Measurements from ENCODE around the gene FGF14. TPM values are rescaled to one million over a fixed set of nuclear protein-coding genes. Genes with fewer than 3 reads are reported as not detected.

FGF14 gene
- total RNA-seq, 3 donors from 2014 or later (not counting 1 experiment from before 2014, with no cell fraction given): not detected

DNA sequence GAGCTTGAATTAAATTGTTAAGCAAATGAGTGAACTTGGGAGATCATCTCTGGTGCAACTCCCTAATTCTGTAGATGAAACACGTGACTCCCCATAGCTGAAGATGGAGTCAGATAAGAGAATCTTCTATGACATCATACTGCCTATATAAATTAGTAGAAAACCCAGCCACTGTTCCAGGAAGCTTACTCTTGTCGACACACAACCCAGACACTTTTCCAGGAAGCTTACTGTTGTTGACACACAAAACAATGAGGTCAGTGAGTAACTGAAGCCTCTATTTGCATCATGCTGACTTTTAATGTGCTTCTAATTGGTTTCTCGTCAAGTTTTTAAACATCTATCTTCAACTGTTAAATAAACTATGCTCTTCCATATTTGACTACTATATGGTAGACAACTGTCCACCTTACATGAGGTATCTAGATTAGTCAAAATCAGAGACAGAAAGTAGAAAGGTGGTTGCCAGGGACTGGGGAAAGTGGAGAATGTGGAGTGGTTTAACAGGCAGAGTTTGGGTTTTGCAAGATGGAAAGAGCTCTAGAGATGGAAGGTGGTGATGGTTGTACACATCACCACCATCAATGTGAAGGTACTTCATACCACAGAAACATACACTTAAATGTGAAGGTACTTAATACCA, 168.2 kb downstream of the FGF14 start:
- no peak for ATAC-seq

GRCh38 chr13:102231479-102231878, 170.4 kb downstream of the FGF14 start:
- ATAC-seq: no peak
- intact Hi-C loops (cut with micrococcal nuclease): no loop called here
- no peaks in the 10 kb centered on the region for H3K36me3 ChIP-seq (ENCODE audit: control insufficient read depth, insufficient read depth, low read length)
- no peaks in the 10 kb centered on the region for H3K4me1 ChIP-seq (ENCODE audit: control insufficient read depth, insufficient read depth, low read length)
- no peak overlapping the region for H3K27ac Mint-ChIP-seq
- H3K9me3 ChIP-seq (ENCODE audit: control insufficient read depth, insufficient read depth, low read length): no peaks in the 10 kb centered on the region
- no peak overlapping the region for H3K4me3 Mint-ChIP-seq
- TF ChIP-seq, protein P1, sequence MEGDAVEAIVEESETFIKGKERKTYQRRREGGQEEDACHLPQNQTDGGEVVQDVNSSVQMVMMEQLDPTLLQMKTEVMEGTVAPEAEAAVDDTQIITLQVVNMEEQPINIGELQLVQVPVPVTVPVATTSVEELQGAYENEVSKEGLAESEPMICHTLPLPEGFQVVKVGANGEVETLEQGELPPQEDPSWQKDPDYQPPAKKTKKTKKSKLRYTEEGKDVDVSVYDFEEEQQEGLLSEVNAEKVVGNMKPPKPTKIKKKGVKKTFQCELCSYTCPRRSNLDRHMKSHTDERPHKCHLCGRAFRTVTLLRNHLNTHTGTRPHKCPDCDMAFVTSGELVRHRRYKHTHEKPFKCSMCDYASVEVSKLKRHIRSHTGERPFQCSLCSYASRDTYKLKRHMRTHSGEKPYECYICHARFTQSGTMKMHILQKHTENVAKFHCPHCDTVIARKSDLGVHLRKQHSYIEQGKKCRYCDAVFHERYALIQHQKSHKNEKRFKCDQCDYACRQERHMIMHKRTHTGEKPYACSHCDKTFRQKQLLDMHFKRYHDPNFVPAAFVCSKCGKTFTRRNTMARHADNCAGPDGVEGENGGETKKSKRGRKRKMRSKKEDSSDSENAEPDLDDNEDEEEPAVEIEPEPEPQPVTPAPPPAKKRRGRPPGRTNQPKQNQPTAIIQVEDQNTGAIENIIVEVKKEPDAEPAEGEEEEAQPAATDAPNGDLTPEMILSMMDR (IDR thresholded peaks at IDR 0.05): no peak
- H3K4me3 ChIP-seq (ENCODE audit: low read length): no peak overlapping the region
- no peaks in the 10 kb centered on the region for H3K27me3 ChIP-seq (ENCODE audit: control insufficient read depth, insufficient read depth, low read length)
- H3K27me3 Mint-ChIP-seq (ENCODE audit: low read depth in 2 of 2): no peaks in the 10 kb centered on the region
- 0% methylated on average over 1 of the region's 2 CpGs for WGBS (ENCODE audit: insufficient coverage)
- peaks cover 2 to 7% of the 10 kb centered on the region in 2 donors for H3K9me3 Mint-ChIP-seq
- DNase-seq: no peak
- H3K36me3 Mint-ChIP-seq: no peaks in the 10 kb centered on the region
- H3K27ac ChIP-seq (ENCODE audit: low read length): no peak overlapping the region
- H3K4me1 Mint-ChIP-seq: no peaks in the 10 kb centered on the region

More for the DNA sequence above, 168.2 kb downstream of the FGF14 start:
- Mint-ChIP-seq H3K4me3 (no peak overlapping the region), H3K9me3 (peaks cover 0 to 2% of the 10 kb centered on the region in 2 donors), H3K36me3 (no peaks in the 10 kb centered on the region), H3K4me1 (no peaks in the 10 kb centered on the region), H3K27me3 (ENCODE audit: low read depth in 2 of 2) (no peaks in the 10 kb centered on the region), H3K27ac (no peak overlapping the region)
- Histone ChIP-seq H3K27ac (ENCODE audit: low read length) (no peak overlapping the region), H3K4me3 (ENCODE audit: low read length) (no peak overlapping the region), H3K9me3 (ENCODE audit: control insufficient read depth, insufficient read depth, low read length) (no peaks in the 10 kb centered on the region), H3K27me3 (ENCODE audit: control insufficient read depth, insufficient read depth, low read length) (no peaks in the 10 kb centered on the region), H3K36me3 (ENCODE audit: control insufficient read depth, insufficient read depth, low read length) (no peaks in the 10 kb centered on the region), H3K4me1 (ENCODE audit: control insufficient read depth, insufficient read depth, low read length) (no peaks in the 10 kb centered on the region)
- TF ChIP-seq, protein P1 (IDR thresholded peaks at IDR 0.05): no peak
- DNase-seq: no peak
- intact Hi-C loops (cut with micrococcal nuclease): no loop called here
- 55% methylated on average over 2 of the region's 3 CpGs for WGBS (ENCODE audit: insufficient coverage)

GRCh38 chr13:102227741-102228140, 174.1 kb downstream of the FGF14 start:
- ATAC-seq (no peak), DNase-seq (no peak)
- no peaks in the 10 kb centered on the region for H3K36me3 ChIP-seq (ENCODE audit: control insufficient read depth, insufficient read depth, low read length)
- TF ChIP-seq, protein P1 (IDR thresholded peaks at IDR 0.05): no peak
- 93% methylated on average over 6 of the region's 6 CpGs for WGBS (ENCODE audit: insufficient coverage)
- H3K27me3 Mint-ChIP-seq (ENCODE audit: low read depth in 2 of 2): no peaks in the 10 kb centered on the region
- no peaks in the 10 kb centered on the region for H3K4me1 Mint-ChIP-seq
- peaks cover 2 to 8% of the 10 kb centered on the region in 2 donors for H3K9me3 Mint-ChIP-seq
- H3K36me3 Mint-ChIP-seq: no peaks in the 10 kb centered on the region
- intact Hi-C loops (cut with micrococcal nuclease): no loop called here
- no peaks in the 10 kb centered on the region for H3K27me3 ChIP-seq (ENCODE audit: control insufficient read depth, insufficient read depth, low read length)
- no peak overlapping the region for H3K27ac ChIP-seq (ENCODE audit: low read length)
- H3K27ac Mint-ChIP-seq: no peak overlapping the region
- no peaks in the 10 kb centered on the region for H3K4me1 ChIP-seq (ENCODE audit: control insufficient read depth, insufficient read depth, low read length)
- no peak overlapping the region for H3K4me3 Mint-ChIP-seq
- H3K4me3 ChIP-seq (ENCODE audit: low read length): no peak overlapping the region
- H3K9me3 ChIP-seq (ENCODE audit: control insufficient read depth, insufficient read depth, low read length): no peaks in the 10 kb centered on the region

DNA sequence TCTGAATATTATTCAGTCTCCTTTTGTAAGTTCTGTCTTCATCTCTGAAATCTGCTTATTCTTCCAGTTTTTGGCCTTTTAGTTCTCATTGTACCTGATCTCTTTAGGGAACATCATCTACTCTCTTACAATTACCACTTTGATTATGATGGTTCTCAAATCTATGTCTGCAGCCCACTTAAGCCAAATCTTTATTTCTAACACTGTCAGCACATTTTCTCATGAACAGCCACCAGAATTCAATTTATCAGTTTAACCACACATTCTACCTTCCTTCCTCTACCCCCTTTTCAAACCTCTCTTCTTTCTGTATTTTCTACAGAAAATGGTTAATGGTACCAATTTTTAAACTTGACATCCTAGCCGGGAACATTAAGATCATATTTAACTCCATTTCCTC, 175.3 kb downstream of the FGF14 start:
- 88% methylated on average over 1 of the region's 1 CpG for WGBS (ENCODE audit: insufficient coverage)
- Histone ChIP-seq H3K4me1 (ENCODE audit: control insufficient read depth, insufficient read depth, low read length) (no peaks in the 10 kb centered on the region), H3K9me3 (ENCODE audit: control insufficient read depth, insufficient read depth, low read length) (no peaks in the 10 kb centered on the region), H3K27me3 (ENCODE audit: control insufficient read depth, insufficient read depth, low read length) (no peaks in the 10 kb centered on the region), H3K36me3 (ENCODE audit: control insufficient read depth, insufficient read depth, low read length) (no peaks in the 10 kb centered on the region), H3K4me3 (ENCODE audit: low read length) (no peak overlapping the region), H3K27ac (ENCODE audit: low read length) (no peak overlapping the region)
- ATAC-seq (no peak), DNase-seq (no peak)
- Mint-ChIP-seq H3K4me1 (no peaks in the 10 kb centered on the region), H3K27me3 (ENCODE audit: low read depth in 2 of 2) (no peaks in the 10 kb centered on the region), H3K4me3 (no peak overlapping the region), H3K27ac (no peak overlapping the region), H3K9me3 (peaks cover 2 to 8% of the 10 kb centered on the region in 2 donors), H3K36me3 (no peaks in the 10 kb centered on the region)
- TF ChIP-seq, protein P1 (IDR thresholded peaks at IDR 0.05): no peak
- intact Hi-C loops (cut with micrococcal nuclease): no loop called here

Data from natural killer cell (primary cell).